SH-SY5Y (cell line): ENCODE results near the gene SAG.

Source experiments
- GATA2 ChIP-seq: IDR thresholded peaks from 2 replicates; pipeline ENCODE4 v1.6.1; 2011; ENCODE audit warnings: mild to moderate bottlenecking, low read depth, low read length
- GATA3 ChIP-seq: IDR thresholded peaks from 2 replicates; pipeline ENCODE4 v1.6.1; 2011; ENCODE audit warnings: low read depth, mild to moderate bottlenecking, low read length, moderate library complexity

DNA sequence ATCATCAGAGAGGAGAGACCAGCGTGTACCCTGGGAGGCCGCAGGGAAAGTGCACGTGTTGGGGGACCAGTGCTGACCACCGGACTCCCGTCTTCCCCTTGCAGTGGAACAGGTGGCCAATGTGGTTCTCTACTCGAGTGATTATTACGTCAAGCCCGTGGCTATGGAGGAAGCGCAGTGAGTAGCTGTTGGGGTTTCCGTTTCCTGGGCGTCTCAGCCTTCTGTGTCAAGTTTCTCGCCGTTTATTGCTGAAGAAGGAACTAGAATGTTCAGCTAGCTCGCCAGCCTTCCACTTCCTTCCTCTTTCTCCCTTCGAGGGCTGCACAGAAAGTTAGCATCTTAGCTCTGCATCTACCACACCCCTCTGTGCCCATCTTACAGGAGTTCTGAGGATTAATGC is 23.9 kb downstream of the SAG start:
- TF ChIP-seq GATA3 (no peak), GATA2 (no peak)
